ENCODE results near the gene CIDEB. TPM values are rescaled to one million over a fixed set of nuclear protein-coding genes. Genes with fewer than 3 reads are reported as not detected.
"Not testable (repeated sequence)": the region's sequence is repeated elsewhere in the genome, so short reads cannot be mapped to it uniquely, and the experiment has no call there.

CIDEB gene
- polyA plus RNA-seq, 3 donors, result 24.7 to 32.3 (median 28.3) TPM

DNA sequence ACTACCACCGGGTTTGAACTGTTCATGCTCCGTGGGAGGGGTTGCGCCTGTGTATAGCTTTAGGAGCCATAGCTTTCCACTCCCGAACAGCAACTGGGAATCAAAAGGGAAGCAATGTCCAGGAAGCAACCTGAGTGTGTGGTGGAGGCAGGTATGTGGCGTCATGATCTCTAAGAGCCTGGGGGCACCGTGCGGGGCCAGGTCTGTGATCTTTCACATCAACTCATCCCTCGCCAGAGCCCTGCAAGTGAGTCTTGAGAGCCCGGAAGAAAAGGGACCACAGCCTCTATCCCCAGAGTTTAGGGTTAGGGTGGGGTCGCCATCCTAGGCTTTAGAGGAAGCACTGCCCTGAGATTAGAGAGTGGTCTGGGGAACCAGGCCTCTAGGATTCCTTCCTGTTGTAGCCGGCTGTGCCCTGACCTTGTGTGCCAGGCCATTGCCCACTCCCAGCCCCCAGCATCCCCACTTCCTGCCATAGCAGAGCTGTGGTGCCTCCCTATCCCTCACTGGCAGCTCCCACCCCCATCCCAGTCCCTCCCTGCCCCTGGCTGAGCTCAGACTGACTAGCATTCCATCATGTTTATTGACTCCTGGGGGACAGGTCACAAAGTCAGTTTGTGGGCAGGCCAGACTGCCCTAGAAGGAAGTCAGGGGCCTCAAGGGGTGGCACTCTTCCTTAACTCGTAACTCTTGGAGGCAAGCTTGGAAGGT is 27.8 kb upstream of the CIDEB start:
- no peak for DNase-seq

DNA sequence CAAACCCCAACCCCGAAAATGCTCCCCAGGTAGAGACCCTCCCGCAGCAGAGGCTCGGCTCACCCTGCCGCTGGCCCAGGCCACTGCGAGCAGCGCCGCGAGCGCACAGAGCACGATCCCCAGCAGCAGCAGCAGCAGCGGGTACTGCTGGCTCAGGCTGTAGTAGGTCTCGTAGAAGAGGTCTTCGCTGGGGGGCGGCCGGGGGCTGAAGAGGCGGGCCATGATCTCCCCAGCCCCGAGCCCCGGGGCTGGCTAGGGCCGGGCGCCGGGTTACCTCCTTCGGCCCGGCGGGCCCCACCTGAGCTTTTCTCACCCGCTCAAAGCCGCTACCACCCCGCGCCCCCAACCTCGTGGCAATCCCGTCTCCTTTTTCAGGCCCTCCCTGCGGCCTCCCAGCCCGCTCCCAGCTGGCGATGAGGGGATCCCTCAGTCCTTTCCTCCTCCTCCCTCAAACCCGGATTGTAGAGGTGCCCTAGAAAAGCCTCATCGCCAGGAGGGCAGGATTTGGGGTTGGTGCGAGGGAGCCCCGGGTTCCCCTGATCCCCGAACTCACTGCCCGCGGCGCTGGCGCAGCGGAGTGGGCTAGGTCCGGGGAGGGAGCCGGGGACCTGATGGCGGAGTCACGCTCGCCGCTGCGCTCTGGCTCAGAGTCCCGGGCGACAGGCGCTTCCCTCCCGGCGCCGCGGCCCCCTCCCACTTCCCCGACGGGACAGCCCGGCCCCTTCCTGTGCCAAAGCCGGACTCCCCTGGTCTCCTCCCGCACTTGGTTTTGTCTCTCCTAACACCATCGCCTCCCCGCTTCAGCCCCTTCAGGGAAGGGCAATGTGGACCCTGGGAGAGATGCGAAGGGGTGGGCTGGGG is 26.9 kb upstream of the CIDEB start, which contains the start of gene ADCY4:
ADCY4 (minus strand) TSS at position 641 of the 861 bp plus-strand sequence; CDS start at position 222, 419 bp downstream.
- DNase-seq, result no peak

GRCh38 chr14:24332268-24332993 is 24.7 kb upstream of the CIDEB start:
- peak; percentile 72 for DNase-seq

DNA sequence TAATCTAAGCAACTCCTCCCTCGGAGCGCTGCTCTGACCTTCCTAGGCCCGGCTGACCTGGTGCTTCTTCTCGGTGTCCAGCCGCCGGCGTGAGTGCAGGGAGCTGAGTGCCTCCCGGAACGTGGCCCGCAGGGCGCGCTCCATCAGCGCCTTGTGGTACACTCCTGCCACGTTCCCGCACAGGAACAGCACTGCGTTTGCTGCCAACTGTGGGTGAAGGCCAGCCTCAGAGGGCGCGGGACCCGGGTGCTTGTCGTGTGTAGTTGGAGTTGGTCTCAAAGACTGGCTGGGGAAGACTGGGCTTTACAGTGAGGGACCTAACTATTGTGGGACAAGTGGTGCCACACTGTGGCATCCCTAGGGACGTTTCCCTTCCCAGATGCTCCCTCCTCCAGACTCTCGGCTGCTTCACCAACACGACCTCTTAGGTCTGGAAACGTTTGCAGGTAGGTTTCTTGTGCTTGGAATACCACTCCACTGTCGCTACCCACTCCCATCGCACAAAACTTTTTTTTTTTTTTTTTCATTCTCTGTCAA is 24.0 kb upstream of the CIDEB start:
- no peak for DNase-seq

- no peak for DNase-seq
These were observed 23.3 kb upstream of the CIDEB start for GRCh38 chr14:24330973-24331674.

DNA sequence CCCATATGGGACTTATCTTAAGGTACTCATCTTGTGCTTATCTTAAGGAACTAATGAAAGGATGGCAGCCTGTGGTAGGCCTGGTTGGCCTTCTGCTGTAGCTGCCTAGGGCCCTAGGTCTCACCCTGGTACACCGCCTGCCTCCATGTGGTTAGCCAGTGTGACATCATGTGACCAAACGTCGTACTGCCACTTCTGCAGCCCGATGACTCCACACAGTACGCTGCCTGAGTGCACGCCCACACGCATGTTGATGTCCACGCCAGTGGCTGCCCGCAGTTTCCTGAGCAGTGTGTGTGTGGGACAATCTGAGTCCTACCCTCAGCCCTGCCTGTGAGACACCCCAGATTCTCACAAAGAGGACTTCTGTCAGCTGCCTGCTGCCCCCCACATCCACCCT is 22.0 kb upstream of the CIDEB start:
- no peak for DNase-seq

- no peak for DNase-seq
These were observed 21.4 kb upstream of the CIDEB start for GRCh38 chr14:24329073-24329663.

DNA sequence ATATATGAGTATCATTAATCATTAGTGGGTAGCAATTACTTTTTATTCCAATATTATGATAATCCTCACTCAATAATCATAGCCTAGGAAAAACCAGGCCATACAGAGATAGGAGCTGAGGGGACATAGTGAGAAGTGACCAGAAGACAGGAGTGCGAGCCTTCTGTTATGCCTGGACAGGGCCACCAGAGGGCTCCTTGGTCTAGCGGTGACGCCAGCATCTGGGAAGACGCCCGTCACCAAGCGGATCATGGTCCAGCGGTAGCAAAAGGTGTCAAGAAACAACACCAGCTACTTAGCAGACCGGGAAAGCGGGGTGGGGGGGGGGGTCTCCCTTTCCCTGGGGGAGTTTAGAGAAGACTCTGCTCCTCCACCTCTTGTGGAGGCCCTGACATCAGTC is 20.1 kb upstream of the CIDEB start:
- DNase-seq, result not testable (repeated sequence)

DNA sequence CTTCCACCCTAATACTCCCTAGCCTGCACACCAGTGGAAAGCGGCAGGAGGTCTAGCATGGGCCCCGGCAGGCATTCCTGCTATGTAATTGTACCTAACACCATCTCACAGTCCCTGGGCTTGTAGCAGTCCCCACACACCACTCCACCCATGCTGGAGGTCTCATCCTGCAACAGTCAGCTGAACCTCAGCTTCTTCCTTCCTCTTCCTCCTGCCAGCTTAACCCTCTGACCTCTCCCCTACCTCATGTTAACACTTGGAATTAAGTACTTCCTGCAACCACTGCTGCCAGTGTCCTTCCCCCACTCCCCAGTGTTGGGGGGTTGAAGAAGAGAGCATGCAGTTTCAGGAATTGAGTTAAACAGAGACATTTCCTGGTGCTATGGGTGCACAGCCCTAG is 19.5 kb upstream of the CIDEB start:
- no peak for DNase-seq

- DNase-seq, result no peak
These were observed 18.2 kb upstream of the CIDEB start for GRCh38 chr14:24325963-24326362.

- no peak for DNase-seq
These were observed 17.3 kb upstream of the CIDEB start for GRCh38 chr14:24325041-24325530.

- DNase-seq, result no peak
These were observed 16.2 kb upstream of the CIDEB start for GRCh38 chr14:24324024-24324423.

- DNase-seq, result no peak
These were observed 15.6 kb upstream of the CIDEB start for GRCh38 chr14:24323341-24323740.

DNA sequence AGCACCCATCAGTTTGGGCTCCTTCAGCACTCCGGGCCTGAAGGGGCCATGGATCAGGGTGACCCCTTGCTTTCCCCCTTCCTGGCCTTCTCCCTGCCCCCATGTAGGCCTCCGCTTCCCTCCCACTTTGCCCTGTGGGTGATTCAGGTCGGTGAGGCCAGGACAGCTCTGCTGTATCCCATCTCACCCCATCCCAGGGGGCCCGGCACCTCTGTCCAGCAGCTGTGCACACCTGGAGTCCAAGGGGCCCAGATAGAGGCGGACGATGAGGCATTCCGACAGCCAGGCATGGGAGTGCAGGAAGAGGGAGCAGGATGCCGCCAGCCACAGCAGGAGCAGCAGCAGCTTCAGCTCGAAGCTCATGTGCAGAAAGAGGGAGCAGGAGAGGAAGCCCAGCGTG is 14.9 kb upstream of the CIDEB start:
- DNase-seq, result no peak

DNA sequence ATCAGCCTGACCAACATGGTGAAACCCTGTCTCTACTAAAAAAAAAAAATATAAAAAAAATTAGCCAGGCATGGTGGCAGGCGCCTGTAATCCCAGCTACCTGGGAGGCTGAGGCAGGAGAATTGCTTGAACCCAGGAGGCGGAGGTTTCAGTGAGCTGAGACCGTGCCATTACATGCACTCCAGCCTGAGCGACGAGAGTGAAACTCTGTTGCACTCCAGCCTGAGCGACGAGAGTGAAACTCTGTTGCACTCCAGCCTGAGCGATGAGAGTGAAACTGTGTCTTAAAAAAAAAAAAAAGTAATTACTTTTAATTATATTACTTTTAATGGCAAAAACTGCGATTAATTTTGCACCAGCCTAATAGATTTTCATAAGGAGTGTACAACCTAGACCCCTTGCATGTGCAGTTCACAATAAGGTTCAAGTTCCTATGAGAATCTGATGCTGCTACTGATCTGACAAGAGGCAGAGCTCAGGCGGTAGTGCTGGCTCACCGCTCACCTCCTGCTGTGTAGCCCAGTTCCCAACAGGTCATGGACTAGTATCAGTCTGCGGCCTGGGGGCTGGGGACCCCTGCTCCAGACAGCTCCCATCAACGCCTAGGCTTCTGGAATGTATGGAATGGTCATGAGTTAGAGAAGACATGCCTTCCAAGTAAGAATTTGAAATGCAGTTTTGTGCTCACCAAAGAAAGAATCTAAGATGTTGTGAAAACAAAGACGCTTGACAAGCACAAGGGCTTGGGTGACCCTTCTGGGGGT is 13.6 kb upstream of the CIDEB start:
- no peak for DNase-seq

DNA sequence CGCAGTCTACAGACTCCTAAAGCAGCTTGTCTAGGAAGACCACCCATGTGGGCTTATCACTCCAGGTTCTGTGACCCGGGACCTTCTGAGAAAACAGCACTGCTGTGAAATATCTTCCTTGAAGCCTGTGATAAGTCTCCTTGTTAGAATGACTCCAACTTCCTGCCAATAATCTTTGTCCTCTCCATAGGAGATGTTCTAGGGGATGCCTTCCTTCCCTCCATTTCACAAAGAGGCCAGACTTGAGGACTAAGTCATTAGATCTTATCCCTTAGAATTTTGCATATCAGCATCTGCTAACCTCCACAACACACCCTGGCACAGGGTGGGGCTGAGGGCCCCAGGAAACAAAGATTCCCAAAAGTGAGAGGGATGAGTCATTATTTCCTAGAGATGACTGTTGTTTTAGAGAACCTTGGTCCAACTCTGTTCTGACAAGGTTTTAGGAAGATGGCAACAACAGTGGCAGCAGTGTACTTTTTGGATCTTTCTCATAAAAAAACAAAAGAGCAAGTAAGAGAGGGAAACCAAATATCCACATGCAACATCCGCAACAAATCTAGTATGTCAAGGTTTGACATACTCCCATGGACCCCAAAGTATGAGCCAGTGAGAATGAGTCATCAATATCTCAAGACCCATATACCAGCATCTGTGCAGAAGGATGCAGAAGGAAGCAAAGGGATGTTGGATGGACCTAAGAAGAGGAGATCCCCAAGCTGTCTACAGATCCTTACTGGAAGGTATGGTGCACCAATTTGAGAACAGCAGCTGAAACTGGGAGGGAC is 9.6 kb upstream of the CIDEB start:
- no peak for DNase-seq

GRCh38 chr14:24316597-24316950 is 8.8 kb upstream of the CIDEB start:
- no peak for DNase-seq

DNA sequence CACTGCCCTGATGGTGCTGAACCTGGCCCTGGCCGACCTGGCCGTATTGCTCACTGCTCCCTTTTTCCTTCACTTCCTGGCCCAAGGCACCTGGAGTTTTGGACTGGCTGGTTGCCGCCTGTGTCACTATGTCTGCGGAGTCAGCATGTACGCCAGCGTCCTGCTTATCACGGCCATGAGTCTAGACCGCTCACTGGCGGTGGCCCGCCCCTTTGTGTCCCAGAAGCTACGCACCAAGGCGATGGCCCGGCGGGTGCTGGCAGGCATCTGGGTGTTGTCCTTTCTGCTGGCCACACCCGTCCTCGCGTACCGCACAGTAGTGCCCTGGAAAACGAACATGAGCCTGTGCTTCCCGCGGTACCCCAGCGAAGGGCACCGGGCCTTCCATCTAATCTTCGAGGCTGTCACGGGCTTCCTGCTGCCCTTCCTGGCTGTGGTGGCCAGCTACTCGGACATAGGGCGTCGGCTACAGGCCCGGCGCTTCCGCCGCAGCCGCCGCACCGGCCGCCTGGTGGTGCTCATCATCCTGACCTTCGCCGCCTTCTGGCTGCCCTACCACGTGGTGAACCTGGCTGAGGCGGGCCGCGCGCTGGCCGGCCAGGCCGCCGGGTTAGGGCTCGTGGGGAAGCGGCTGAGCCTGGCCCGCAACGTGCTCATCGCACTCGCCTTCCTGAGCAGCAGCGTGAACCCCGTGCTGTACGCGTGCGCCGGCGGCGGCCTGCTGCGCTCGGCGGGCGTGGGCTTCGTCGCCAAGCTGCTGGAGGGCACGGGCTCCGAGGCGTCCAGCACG is 8.2 kb upstream of the CIDEB start:
- no peak for DNase-seq

Data from renal pelvis (tissue), 4 donors.